WTC11 (cell line): ENCODE results near the gene NLE1. TPM values are rescaled to one million over a fixed set of nuclear protein-coding genes. Genes with fewer than 3 reads are reported as not detected.

Experiments used
- CTCF ChIP-seq: fragments of 200-600 bp; IDR thresholded peaks from 2 replicates; pipeline ENCODE4 v1.8.0; 2022; ENCODE audit warnings: antibody characterized with exemption
- ELF4 ChIP-seq: sonication (generic); formaldehyde crosslinking; IDR thresholded peaks from 2 replicates; pipeline ENCODE4 v1.8.1; 2022; ENCODE audit warnings: low read depth, mild to moderate bottlenecking, moderate library complexity, missing genetic modification reagents
- IRF2 ChIP-seq: sonication (generic); formaldehyde crosslinking; IDR thresholded peaks from 2 replicates; pipeline ENCODE4 v1.8.0; 2022; ENCODE audit warnings: low read depth, missing genetic modification reagents, borderline replicate concordance
- MXD4 ChIP-seq: fragments of 250-450 bp; sonication (Bioruptor Pico); IDR thresholded peaks from 2 replicates; pipeline ENCODE4 v1.8.0; 2021; ENCODE audit warnings: mild to moderate bottlenecking, moderate library complexity, borderline replicate concordance
- TEAD4 ChIP-seq: sonication (generic); formaldehyde crosslinking; IDR thresholded peaks from 2 replicates; pipeline ENCODE4 v1.8.0; 2022; ENCODE audit warnings: mild to moderate bottlenecking, missing genetic modification reagents
- TP53 ChIP-seq: sonication (generic); formaldehyde crosslinking; IDR thresholded peaks from 2 replicates; pipeline ENCODE4 v1.8.1; 2023; ENCODE audit warnings: mild to moderate bottlenecking, missing genetic modification reagents
- ZNF138 ChIP-seq: sonication (generic); formaldehyde crosslinking; conservative IDR thresholded peaks from 2 replicates; pipeline ENCODE4 v1.8.1; 2022; ENCODE audit warnings: mild to moderate bottlenecking, moderate library complexity, missing genetic modification reagents
- ZNF219 ChIP-seq: sonication (generic); formaldehyde crosslinking; IDR thresholded peaks from 2 replicates; pipeline ENCODE4 v1.8.0; 2023; ENCODE audit warnings: missing genetic modification reagents, mild to moderate bottlenecking, borderline replicate concordance
- ZNF263 ChIP-seq: sonication (generic); formaldehyde crosslinking; IDR thresholded peaks from 2 replicates; pipeline ENCODE4 v1.8.1; 2022; ENCODE audit warnings: low read depth, mild to moderate bottlenecking, moderate library complexity, missing genetic modification reagents
- total RNA-seq: library from RNA; stranded (reverse); gene quantifications from 3 replicates; pipeline ENCODE4 v1.2.3, GENCODE V29; 2021
- TF ChIP-seq, protein P1 (sequence below): sonication (generic); formaldehyde crosslinking; IDR thresholded peaks from 2 replicates; pipeline ENCODE4 v1.8.1; 2023; ENCODE audit warnings: mild to moderate bottlenecking, moderate library complexity, missing genetic modification reagents
- TF ChIP-seq, protein P2 (sequence below): sonication (generic); formaldehyde crosslinking; conservative IDR thresholded peaks from 2 replicates; pipeline ENCODE4 v1.8.1; 2023; ENCODE audit warnings: mild to moderate bottlenecking, low read depth, missing genetic modification reagents, moderate library complexity
- TF ChIP-seq, protein P3 (sequence below): sonication (generic); formaldehyde crosslinking; IDR thresholded peaks from 2 replicates; pipeline ENCODE4 v1.8.1; 2022; ENCODE audit warnings: mild to moderate bottlenecking, moderate library complexity, missing genetic modification reagents
- TF ChIP-seq, protein P4 (sequence below): sonication (generic); formaldehyde crosslinking; IDR thresholded peaks from 2 replicates; pipeline ENCODE4 v1.8.1; 2023; ENCODE audit warnings: mild to moderate bottlenecking, missing genetic modification reagents
- TF ChIP-seq, protein P5 (sequence below): sonication (generic); formaldehyde crosslinking; IDR thresholded peaks from 2 replicates; pipeline ENCODE4 v1.8.0; 2022; ENCODE audit warnings: mild to moderate bottlenecking, missing genetic modification reagents
- TF ChIP-seq, protein P6 (sequence below): sonication (generic); formaldehyde crosslinking; IDR thresholded peaks from 2 replicates; pipeline ENCODE4 v1.8.1; 2023; ENCODE audit warnings: mild to moderate bottlenecking, missing genetic modification reagents

The NLE1 gene
- total RNA-seq, 1 experiment from 2014 or later = 52.2 TPM

- TF ChIP-seq, protein P1, sequence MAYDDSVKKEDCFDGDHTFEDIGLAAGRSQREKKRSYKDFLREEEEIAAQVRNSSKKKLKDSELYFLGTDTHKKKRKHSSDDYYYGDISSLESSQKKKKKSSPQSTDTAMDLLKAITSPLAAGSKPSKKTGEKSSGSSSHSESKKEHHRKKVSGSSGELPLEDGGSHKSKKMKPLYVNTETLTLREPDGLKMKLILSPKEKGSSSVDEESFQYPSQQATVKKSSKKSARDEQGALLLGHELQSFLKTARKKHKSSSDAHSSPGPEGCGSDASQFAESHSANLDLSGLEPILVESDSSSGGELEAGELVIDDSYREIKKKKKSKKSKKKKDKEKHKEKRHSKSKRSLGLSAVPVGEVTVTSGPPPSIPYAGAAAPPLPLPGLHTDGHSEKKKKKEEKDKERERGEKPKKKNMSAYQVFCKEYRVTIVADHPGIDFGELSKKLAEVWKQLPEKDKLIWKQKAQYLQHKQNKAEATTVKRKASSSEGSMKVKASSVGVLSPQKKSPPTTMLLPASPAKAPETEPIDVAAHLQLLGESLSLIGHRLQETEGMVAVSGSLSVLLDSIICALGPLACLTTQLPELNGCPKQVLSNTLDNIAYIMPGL (CRISPR knock-in tag) = peak; percentile 82
- TF ChIP-seq TEAD4 (peak; percentile 43; the same call in 1 of the 2 replicates), CTCF (peak; percentile 90), ZNF219 (peak; percentile 68; the same call in 1 of the 2 replicates), ELF4 (0 out of 2 replicates have a peak, but pooled peaks have one; percentile 48), IRF2 (CRISPR knock-in tag) (no peak), ZNF138 (no peak), ZNF263 (CRISPR knock-in tag) (no peak), TP53 (CRISPR knock-in tag) (0 out of 2 replicates have a peak, but pooled peaks have one; percentile 62), MXD4 (CRISPR knock-in tag) (no peak)
- TF ChIP-seq, protein P2, sequence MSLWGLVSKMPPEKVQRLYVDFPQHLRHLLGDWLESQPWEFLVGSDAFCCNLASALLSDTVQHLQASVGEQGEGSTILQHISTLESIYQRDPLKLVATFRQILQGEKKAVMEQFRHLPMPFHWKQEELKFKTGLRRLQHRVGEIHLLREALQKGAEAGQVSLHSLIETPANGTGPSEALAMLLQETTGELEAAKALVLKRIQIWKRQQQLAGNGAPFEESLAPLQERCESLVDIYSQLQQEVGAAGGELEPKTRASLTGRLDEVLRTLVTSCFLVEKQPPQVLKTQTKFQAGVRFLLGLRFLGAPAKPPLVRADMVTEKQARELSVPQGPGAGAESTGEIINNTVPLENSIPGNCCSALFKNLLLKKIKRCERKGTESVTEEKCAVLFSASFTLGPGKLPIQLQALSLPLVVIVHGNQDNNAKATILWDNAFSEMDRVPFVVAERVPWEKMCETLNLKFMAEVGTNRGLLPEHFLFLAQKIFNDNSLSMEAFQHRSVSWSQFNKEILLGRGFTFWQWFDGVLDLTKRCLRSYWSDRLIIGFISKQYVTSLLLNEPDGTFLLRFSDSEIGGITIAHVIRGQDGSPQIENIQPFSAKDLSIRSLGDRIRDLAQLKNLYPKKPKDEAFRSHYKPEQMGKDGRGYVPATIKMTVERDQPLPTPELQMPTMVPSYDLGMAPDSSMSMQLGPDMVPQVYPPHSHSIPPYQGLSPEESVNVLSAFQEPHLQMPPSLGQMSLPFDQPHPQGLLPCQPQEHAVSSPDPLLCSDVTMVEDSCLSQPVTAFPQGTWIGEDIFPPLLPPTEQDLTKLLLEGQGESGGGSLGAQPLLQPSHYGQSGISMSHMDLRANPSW (CRISPR knock-in tag) = no peak
- TF ChIP-seq, protein P3, sequence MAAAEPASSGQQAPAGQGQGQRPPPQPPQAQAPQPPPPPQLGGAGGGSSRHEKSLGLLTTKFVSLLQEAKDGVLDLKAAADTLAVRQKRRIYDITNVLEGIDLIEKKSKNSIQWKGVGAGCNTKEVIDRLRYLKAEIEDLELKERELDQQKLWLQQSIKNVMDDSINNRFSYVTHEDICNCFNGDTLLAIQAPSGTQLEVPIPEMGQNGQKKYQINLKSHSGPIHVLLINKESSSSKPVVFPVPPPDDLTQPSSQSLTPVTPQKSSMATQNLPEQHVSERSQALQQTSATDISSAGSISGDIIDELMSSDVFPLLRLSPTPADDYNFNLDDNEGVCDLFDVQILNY (CRISPR knock-in tag) = peak; percentile 99
- TF ChIP-seq, protein P4, sequence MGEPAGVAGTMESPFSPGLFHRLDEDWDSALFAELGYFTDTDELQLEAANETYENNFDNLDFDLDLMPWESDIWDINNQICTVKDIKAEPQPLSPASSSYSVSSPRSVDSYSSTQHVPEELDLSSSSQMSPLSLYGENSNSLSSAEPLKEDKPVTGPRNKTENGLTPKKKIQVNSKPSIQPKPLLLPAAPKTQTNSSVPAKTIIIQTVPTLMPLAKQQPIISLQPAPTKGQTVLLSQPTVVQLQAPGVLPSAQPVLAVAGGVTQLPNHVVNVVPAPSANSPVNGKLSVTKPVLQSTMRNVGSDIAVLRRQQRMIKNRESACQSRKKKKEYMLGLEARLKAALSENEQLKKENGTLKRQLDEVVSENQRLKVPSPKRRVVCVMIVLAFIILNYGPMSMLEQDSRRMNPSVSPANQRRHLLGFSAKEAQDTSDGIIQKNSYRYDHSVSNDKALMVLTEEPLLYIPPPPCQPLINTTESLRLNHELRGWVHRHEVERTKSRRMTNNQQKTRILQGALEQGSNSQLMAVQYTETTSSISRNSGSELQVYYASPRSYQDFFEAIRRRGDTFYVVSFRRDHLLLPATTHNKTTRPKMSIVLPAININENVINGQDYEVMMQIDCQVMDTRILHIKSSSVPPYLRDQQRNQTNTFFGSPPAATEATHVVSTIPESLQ (CRISPR knock-in tag) = no peak
- TF ChIP-seq, protein P5, sequence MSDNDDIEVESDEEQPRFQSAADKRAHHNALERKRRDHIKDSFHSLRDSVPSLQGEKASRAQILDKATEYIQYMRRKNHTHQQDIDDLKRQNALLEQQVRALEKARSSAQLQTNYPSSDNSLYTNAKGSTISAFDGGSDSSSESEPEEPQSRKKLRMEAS (CRISPR knock-in tag) = peak; percentile 84
- TF ChIP-seq, protein P6, sequence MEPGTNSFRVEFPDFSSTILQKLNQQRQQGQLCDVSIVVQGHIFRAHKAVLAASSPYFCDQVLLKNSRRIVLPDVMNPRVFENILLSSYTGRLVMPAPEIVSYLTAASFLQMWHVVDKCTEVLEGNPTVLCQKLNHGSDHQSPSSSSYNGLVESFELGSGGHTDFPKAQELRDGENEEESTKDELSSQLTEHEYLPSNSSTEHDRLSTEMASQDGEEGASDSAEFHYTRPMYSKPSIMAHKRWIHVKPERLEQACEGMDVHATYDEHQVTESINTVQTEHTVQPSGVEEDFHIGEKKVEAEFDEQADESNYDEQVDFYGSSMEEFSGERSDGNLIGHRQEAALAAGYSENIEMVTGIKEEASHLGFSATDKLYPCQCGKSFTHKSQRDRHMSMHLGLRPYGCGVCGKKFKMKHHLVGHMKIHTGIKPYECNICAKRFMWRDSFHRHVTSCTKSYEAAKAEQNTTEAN (CRISPR knock-in tag) = peak; percentile 65; the same call in 1 of the 2 replicates
Measured at GRCh38 chr17:35119370-35120165, 22.5 kb downstream of the NLE1 start, which contains the start of gene RAD51D (continued).
